HG03196 (cell line): ENCODE data around the gene OR6P1.

ENCODE experiments used
- ATAC-seq: cut with Tn5 transposase; IDR thresholded peaks from one replicate; pipeline ENCODE4 v1.9.1; 2021; ENCODE audit not compliant: unreplicated experiment

OR6P1 gene, protein sequence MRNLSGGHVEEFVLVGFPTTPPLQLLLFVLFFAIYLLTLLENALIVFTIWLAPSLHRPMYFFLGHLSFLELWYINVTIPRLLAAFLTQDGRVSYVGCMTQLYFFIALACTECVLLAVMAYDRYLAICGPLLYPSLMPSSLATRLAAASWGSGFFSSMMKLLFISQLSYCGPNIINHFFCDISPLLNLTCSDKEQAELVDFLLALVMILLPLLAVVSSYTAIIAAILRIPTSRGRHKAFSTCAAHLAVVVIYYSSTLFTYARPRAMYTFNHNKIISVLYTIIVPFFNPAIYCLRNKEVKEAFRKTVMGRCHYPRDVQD

DNA sequence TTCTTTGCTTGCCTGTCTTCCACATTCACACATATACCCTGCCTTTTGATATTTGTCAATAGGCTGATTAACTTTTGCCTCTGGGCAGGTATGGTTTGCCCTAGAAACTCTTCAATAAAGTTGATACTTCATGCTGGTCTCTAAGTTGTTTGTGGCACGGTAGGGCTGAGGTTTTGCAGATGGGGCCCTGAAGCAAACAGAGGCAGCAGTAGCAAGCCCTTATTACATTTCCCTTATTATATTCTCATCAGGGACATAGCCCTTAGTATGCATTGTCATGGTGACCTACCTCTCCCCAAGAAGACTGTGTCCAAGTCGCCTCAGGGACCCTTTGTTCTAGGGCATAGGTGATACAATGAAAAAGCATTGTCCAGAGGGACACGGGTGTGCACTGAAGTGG lies at the start of gene OR6P1:
Gene OR6P1, minus strand, starts transcription at position 101 of the 400 bp plus-strand sequence. CDS start 6,976 bp downstream, outside the sequence.
- ATAC-seq = no peak

DNA sequence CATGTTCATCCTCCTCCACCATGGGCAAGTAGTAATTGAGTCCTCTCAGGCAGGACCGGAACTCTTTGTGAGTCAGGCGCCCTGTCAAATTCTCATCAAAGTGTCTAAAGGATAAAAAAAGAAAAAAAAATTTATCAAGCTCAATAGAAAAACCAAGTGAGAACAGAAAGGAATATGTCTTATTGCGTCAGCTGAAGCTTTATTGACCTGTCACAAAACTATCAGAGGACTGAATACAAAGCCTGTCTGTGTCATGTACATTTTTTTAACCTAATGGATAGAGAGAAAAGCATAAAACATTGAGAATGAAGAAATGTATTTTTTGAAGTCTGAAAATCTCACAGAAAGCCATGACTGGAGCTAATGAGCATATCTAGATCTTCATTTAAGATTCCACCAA lies 43.4 kb upstream of the OR6P1 start:
- no peak for ATAC-seq

DNA sequence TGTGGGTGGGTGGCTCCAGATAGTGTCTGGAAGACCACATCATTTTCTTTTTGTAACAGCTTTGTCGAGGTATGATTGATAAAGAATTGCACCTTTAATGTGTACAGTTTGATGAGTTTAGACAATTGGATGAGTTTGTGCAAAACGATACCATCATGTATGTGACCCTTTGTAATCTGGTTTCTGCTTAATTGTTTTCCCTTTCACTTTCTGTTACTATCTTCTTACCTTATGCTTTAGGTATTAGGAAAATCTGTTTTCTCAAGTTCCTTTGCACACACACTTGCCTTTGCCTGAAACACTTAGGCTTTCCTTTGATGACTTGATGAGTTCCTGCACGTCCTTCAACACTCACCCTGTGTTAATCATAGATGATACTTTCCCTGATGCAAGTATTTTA lies 41.5 kb upstream of the OR6P1 start:
- no peak for ATAC-seq

DNA sequence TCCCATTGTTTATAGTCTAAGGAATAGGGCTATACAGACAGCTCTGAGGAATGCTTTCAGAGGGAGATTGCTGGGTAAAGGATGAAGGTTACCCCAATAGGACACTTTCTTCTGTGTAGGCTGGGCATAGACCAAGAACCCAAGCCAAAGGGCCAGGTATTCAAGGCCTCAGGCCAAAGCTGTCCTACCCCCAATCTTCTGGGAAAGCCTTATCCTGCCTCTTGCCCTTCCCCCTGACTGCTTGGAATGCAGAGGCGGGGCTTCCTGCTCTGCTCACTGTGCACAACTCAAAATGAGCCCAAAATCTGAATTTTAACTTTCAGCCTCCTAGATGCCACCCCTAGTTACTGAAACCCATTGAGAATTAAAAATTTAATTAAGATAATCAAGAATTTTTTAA lies 36.9 kb upstream of the OR6P1 start:
- ATAC-seq = no peak

DNA sequence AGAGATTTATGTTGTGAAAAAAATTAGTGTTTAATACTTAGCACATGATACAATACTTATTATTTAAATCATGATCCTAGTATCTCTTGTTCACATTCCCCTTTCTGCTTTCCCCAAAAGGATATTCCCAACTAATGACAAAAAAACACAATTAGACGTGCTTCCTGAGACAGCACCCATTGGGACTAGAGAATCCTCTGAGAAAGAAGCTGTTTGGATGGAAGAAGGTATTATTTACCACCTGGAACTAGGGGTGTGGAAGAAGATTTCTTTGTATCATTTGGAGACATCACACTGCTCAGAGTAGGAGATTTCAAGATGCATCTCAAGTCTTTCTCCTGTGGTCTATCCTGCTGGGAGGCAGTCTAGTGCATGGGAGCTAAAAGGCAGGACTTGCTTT lies 34.6 kb upstream of the OR6P1 start, which contains the start of gene OR10Z1:
Gene OR10Z1, plus strand, starts transcription at position 301 of the 400 bp plus-strand sequence. CDS start 1,171 bp downstream, outside the sequence.
- no peak for ATAC-seq

DNA sequence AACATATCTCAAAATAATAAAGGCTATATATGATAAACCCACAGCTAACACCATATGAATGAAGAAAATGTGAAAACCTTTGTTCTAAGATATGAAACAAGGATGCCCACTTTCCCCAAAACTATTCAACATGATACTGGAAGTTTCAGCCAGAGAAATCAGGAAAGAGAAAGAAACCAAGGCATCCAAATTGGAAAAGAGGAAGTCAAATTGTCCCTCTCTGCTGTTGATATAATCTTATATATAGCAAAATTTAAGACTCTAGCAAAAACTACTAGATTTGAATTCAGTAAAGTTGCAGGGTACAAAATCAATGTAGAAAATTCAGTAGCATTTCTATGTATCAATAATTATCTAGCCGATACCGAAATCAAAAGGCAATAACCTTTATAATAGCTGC lies 30.4 kb upstream of the OR6P1 start:
- ATAC-seq = no peak

DNA sequence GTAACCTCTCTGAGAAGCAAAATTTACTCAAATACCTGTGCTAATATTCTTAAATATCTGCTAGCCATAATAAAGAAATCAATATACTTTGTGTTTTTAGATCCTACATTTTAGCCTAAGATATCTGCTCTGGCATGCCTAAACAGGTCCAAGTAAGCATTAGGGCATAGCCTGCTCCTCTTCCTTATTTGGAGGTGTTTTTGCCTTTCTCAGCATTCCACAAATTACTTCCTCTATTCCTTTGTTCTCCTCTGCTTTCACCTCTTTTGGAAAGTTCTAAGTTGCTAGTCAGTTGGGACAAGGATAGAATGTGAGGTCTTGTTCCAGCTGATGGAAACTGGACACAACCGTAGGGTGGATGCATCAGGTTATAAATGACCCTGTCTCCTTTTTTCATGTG lies 16.6 kb upstream of the OR6P1 start:
- ATAC-seq = no peak

DNA sequence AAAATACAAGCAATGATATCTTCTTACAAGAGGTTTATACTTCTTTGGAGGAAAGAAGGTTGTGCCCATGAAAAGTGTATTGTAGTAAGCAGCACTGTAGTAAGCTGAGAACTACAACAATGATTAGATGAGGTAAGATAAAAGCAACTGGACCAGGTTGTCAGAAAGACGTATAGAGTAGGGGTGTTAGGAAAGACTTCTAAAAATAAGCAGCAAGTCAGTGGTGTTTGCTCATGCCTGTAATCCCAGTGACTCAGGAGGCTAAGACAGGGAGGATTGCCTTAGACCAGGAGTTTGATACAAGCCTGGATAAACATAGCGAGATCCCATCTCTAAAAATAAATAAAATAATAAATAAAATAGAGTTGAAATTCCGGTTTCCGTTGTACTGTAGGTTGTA lies 13.6 kb upstream of the OR6P1 start:
- no peak for ATAC-seq

DNA sequence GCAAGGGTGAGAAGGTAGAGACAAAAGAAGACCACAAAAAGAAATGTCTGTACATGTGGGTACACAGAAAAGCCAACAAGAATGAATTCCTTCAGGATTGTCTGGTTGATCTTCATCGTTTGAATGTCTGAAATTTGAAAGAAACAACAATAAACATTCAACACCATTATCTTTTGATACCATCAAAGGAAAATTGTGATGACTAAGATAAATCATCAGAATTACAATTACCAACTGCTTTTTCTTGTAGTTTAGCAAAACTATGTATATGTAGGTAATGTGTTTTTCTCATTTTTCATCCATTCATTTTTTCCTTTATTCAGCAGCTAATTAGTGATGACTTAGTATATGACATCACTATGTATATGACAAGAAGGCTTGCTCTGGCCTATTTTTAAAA lies 9.4 kb upstream of the OR6P1 start, which contains the start of gene OR10X1:
Gene OR10X1, minus strand, starts transcription at position 167 of the 400 bp plus-strand sequence. Its CDS starts 0 bp downstream, at position 167.
- ATAC-seq = no peak

DNA sequence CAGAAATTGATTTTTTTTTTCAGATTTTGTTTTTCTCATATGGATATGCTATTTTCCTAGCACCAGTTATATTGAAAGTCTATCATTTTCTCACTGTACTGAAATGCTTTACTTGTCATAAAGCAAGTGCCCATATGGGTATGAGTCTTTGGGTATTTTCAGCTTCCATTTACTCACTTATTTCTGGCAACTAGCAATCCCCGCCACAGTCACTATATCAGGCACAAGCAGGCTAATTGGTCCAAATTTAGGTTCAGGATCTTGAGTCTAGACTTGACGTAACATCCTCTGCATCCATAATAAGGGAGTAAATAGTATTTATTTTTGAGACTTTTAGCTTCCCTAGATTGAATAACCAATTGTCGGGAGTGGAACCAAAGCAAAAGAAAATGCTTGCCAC lies 7.2 kb upstream of the OR6P1 start:
- no peak for ATAC-seq

DNA sequence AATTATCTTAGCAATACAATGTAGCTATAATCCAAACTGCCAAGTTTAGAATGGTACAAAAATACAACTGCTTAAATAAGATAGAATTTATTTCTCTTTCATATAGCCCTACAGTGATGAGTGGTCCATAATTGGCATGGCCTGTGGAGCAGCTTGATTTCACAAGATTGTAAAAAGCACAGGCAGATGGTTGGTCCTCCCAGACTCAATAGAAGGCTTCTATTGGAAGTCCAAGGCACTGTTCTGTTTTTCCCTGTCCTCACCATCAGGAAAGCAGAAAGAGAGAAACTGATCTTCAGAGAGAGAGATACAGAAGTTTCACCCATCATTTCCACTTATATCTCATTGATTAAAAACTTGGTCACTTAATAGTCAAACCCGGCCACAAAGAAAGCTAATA lies 1.8 kb upstream of the OR6P1 start:
- no peak for ATAC-seq

DNA sequence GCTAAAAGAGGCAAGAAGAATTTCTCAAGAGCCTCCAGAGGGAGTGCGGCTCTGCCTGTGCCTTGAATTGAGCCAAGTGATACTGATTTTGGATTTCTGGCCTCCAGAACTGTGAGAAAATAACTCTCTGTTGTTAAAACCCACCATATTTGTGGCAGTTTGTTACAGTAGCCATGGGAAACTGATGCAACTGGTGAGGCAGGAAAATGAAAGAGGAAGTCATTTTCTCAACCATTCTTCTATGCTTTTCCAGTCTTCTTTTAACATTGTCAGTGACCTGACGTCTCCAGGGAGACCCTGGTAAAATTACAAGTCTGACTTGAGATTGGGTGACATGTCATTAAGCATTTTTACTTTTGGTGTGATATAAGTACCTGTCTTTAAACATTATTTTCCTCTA lies 5.8 kb downstream of the OR6P1 start:
- ATAC-seq = no peak

DNA sequence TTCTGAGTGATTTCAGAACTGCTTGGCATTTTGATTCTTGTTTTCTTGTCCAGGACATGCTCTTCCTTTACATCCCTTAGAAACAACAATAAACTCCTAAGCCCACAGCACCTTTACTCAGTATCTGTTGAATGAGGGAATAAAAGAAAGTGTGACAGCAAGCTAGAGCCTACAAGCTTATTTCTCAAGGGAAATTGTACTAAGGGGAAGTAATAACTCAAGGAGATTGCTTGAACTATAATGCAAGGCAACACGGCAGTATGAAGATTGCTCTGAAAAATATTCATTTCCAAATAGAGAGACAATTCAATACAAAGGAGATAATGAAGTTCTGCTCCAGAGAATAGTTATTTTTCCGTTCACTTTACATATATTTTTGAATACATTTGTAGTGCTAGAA lies 6.5 kb downstream of the OR6P1 start:
- no peak for ATAC-seq

DNA sequence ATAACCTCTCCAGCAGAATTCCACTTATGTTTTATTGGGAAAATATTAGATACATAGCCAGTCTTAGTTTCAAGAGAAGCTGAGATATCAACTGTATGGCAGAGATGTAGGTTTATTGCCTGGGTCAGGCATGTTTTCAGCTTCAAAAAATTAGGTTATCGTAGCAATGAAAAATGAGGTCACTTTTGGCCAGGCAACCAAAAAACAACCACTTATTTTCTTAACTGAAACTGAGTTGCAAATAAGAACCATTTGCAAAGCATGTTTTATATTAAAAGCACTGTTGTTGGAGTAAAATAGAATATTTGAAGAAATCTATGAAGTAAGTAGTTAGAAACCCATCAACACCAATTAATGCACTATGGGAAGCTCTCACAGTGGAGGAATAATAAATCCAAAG lies 10.7 kb downstream of the OR6P1 start:
- no peak for ATAC-seq

DNA sequence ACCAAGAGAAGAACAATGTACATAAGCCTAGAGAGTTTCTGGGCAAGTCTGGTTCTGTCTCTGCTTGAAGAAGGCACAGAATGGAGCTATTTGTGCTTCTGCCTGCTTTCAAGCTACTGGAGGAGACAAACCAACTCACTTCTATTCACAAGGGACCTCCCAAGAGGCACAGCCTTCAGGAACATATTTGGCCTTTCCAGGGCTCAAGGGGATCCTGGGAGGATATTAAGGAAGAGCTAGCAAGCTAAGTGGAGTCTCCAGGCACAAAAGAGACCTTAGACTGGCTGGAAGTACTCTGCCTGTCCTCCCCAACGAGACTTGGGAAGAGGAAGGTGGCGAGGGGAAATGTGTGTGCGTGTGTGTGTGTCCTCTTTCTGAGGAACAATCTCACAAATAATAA lies 16.0 kb downstream of the OR6P1 start, which contains the start of gene OR6Y1:
Gene OR6Y1, minus strand, starts transcription at position 54 of the 400 bp plus-strand sequence. CDS start 6,300 bp downstream, outside the sequence.
- no peak for ATAC-seq

DNA sequence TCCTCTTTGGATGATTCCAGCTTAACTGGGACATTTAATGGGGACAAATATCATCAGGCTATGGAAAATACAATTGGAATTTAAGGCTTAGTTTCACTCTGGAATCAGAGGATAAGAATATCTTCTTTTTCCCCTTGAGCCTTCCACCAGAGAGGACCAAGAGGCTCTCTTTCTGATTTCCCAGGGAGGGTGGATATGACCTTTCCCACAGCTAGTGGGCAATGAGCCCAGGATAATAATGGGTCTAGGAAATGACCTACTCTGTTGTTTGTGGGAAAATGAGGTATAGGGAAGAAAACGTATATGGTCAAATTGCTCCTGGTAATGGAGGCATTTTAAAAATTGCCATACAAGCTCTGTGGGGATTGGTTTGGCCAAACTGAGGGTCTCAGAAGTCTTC lies 18.1 kb downstream of the OR6P1 start:
- no peak for ATAC-seq

DNA sequence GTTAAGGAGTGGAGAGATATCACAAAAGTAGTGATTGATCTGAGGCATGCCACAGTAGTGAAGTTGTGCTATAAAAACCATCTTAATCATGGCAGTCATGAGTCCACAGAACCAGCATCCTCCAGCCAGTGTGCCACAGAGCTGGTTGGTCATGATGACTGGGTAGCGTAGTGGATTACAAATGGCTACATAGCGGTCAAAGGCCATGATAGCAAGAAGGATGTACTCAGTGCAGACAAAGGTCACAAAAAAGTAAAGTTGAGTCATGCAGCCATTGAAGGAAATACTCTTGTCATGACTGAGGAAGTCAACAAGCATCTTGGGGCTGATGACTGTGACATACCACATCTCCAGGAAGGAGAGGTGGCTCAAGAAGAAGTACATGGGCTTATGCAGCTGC lies 22.8 kb downstream of the OR6P1 start:
- no peak for ATAC-seq

DNA sequence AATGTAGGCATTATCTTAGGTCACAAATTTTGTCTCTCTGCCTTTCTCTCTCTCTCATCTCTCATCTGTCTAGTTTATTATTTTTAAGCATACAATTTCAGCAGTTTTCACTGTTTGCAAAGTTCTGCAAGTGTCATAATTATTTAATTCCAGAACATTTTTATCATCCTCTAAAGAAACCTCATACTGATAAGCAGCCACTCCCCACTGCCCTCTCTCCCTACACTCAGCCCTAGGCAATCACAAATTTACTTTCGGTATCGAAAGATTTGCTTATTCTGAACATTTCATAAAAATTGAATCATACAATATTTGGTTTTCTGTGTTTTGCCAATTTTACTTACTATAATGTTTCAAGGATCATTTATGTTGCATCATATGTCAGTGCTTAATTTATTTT lies 32.8 kb downstream of the OR6P1 start:
- ATAC-seq = no peak

DNA sequence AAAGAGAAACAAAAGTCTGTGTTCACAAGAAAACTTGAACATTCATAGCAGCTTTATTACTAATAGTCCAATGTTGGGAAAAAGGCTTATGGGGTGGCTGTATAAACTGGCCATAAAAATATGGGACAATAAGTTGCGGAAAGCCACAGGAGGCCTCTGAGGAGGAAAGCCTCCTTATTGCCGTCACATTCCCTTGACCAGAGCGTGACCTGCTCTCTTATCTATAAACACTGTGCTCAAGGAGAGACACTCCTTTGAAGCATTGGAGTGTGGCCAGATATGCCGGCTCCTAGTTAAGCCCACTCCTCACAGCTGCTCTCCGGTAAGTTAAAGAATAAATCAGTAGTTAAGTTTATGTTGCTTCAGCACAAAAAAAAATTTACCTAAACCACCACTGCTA lies 35.9 kb downstream of the OR6P1 start:
- no peak for ATAC-seq

DNA sequence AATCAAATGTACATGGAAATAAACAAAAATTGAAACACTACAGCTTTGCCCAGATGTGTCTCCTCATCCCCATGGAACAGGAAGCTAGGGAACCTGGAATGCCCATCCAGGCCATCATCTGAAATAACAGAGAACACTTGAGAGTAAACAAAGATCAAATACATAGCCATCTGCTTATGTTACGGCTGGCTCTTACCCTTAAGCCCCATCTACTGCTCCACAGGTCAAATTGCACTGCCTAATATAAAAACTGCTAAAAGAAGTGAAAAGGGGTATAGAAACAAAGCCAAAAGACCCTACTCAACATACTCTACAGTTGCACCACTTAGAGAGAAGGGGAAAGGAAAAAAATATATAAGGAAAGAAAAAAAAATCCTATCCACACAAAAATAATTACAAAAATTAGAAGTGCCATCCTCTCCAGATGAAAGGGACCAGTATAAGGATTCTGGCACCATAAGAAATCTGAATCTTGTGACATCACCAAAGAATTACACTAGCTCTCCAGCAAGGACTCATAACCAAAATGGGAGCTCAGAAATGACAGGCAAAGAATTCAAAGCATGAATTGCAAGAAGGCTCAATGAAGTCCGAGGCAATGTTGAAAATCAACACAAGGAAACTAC lies 43.1 kb downstream of the OR6P1 start:
- ATAC-seq = no peak

DNA sequence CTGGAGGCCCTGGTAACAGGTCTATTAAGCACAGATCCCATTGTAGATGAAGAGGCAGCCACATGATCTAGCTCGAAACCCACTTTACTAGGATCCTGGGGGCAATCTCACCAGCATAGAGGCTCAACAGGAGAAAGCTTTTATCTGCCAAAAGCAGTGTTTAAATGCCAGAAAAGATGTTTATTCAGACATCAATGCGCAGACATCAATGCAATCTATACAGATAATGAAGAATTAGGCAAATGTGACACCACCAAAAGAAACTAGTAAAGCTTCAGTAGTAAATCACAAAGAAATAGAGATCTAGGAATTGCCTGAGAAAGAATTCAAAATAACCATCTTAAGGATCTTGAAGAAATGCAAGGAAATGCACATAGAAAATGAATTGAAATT lies 48.7 kb downstream of the OR6P1 start:
- ATAC-seq = no peak

DNA sequence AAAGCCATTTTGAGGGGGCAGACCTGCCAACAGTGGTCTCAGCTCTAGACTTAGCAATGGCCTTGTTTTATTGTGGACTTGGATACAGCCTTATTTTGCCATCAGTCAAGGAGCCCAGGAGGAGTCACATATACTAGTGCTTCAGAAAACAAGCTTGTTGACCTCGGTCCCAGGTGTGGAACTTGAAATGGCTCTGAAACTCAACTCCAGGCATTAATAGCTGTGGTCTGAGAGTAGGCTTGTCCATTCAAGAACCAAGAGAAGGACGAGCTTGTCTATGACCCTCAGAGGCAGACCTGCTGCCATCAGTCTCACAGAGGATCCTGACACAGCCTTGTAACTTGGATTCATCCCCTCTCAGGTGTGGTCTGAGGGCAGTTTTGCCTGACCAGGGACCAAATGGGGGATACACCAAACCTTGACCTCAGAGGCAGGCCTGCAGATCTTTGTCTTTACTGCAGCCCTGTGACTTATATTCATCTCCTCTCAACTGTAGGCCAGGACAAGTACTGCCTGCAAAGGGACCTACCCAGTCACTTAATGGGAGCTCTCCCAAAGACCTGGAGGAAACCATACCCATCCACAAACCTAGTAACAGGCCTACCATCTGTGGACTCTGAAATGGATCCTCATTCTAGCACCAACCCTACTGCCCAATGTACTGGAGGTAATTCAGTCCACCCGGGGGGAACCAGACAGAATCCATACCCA lies 49.3 kb downstream of the OR6P1 start:
- no peak for ATAC-seq
